ENCODE results near the gene CLTCL1. TPM values are rescaled to one million over a fixed set of nuclear protein-coding genes. Genes with fewer than 3 reads are reported as not detected.

Gene CLTCL1
- polyA plus RNA-seq, 1 donor (not counting 4 experiments of a cell fraction or from before 2014, with no cell fraction given): 12.4 TPM

GRCh38 chr22:19232623-19233022 lies 58.9 kb downstream of the CLTCL1 start:
- Histone ChIP-seq H3K4me3 (ENCODE audit: control insufficient read depth in 2 of 3, extremely low read depth in 1 of 3, insufficient read depth in 2 of 3, low read depth in 1 of 3, low read length in 3 of 3) (no peak overlapping the region), H3K9ac (ENCODE audit: control insufficient read depth, extremely low read depth, insufficient read depth, low read length) (no peak overlapping the region), H3K36me3 (ENCODE audit: control insufficient read depth in 2 of 2, extremely low read depth in 1 of 2, insufficient read depth in 2 of 2, low read length in 2 of 2) (peaks cover 10 to 17% of the 10 kb centered on the region in 2 experiments), H3K4me1 (ENCODE audit: control insufficient read depth, extremely low read depth, insufficient read depth, low read length) (no peaks in the 10 kb centered on the region), H2AFZ (ENCODE audit: control insufficient read depth, low read length) (no peak overlapping the region), H3K9me1 (ENCODE audit: control insufficient read depth, extremely low read depth, insufficient read depth, low read length) (no peaks in the 10 kb centered on the region), H3K4me2 (ENCODE audit: control insufficient read depth, extremely low read depth, insufficient read depth, low read depth, low read length) (no peak overlapping the region), H3K27me3 (ENCODE audit: control insufficient read depth, extremely low read depth, insufficient read depth, low read length) (no peaks in the 10 kb centered on the region), H3K27ac (ENCODE audit: control insufficient read depth, insufficient read depth, low read length) (no peak overlapping the region), H3K9me3 (ENCODE audit: control insufficient read depth, low read depth, low read length) (no peaks in the 10 kb centered on the region), H4K20me1 (ENCODE audit: control insufficient read depth, extremely low read depth, insufficient read depth, low read length) (no peaks in the 10 kb centered on the region), H3K79me2 (ENCODE audit: control insufficient read depth, insufficient read depth, low read length) (no peaks in the 10 kb centered on the region)
- TF ChIP-seq EZH2 (IDR thresholded peaks at IDR 0.05; ENCODE audit: low read length): no peak
- TF ChIP-seq, protein P1, sequence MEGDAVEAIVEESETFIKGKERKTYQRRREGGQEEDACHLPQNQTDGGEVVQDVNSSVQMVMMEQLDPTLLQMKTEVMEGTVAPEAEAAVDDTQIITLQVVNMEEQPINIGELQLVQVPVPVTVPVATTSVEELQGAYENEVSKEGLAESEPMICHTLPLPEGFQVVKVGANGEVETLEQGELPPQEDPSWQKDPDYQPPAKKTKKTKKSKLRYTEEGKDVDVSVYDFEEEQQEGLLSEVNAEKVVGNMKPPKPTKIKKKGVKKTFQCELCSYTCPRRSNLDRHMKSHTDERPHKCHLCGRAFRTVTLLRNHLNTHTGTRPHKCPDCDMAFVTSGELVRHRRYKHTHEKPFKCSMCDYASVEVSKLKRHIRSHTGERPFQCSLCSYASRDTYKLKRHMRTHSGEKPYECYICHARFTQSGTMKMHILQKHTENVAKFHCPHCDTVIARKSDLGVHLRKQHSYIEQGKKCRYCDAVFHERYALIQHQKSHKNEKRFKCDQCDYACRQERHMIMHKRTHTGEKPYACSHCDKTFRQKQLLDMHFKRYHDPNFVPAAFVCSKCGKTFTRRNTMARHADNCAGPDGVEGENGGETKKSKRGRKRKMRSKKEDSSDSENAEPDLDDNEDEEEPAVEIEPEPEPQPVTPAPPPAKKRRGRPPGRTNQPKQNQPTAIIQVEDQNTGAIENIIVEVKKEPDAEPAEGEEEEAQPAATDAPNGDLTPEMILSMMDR (optimal IDR thresholded peaks at IDR 0.05 in 1 of 3, IDR thresholded peaks at IDR 0.05 in 1 of 3, conservative IDR thresholded peaks at IDR 0.05 in 1 of 3; ENCODE audit: extremely low read depth in 1 of 3, insufficient read depth in 2 of 3, low read length in 3 of 3): no peak
- FAIRE-seq (no peak), DNase-seq (ENCODE audit: low read depth, low spot score) (no peak)
- dilution Hi-C loops (cut with MboI; ENCODE audit: extremely low pct_ligation_motif_present, low sequenced_read_pairs): no loop called here

- peaks cover 10 to 17% of the 10 kb centered on the region in 2 experiments for H3K36me3 ChIP-seq (ENCODE audit: control insufficient read depth in 2 of 2, extremely low read depth in 1 of 2, insufficient read depth in 2 of 2, low read length in 2 of 2)
These were observed 59.5 kb downstream of the CLTCL1 start for GRCh38 chr22:19231986-19232385.

More at GRCh38 chr22:19231986-19232385, 59.5 kb downstream of the CLTCL1 start:
- no peak overlapping the region for H3K4me3 ChIP-seq (ENCODE audit: control insufficient read depth in 2 of 3, extremely low read depth in 1 of 3, insufficient read depth in 2 of 3, low read depth in 1 of 3, low read length in 3 of 3)
- TF ChIP-seq EZH2 (IDR thresholded peaks at IDR 0.05; ENCODE audit: low read length): no peak
- TF ChIP-seq, protein P1 (optimal IDR thresholded peaks at IDR 0.05 in 1 of 3, IDR thresholded peaks at IDR 0.05 in 1 of 3, conservative IDR thresholded peaks at IDR 0.05 in 1 of 3; ENCODE audit: extremely low read depth in 1 of 3, insufficient read depth in 2 of 3, low read length in 3 of 3): no peak
- FAIRE-seq (no peak), DNase-seq (ENCODE audit: low read depth, low spot score) (no peak)
- H3K27ac ChIP-seq (ENCODE audit: control insufficient read depth, insufficient read depth, low read length): no peak overlapping the region
- no peaks in the 10 kb centered on the region for H3K9me3 ChIP-seq (ENCODE audit: control insufficient read depth, low read depth, low read length)
- H4K20me1 ChIP-seq (ENCODE audit: control insufficient read depth, extremely low read depth, insufficient read depth, low read length): no peaks in the 10 kb centered on the region
- H3K27me3 ChIP-seq (ENCODE audit: control insufficient read depth, extremely low read depth, insufficient read depth, low read length): no peaks in the 10 kb centered on the region
- no peak overlapping the region for H3K4me2 ChIP-seq (ENCODE audit: control insufficient read depth, extremely low read depth, insufficient read depth, low read depth, low read length)
- H3K79me2 ChIP-seq (ENCODE audit: control insufficient read depth, insufficient read depth, low read length): no peaks in the 10 kb centered on the region
- no peaks in the 10 kb centered on the region for H3K4me1 ChIP-seq (ENCODE audit: control insufficient read depth, extremely low read depth, insufficient read depth, low read length)
- no peak overlapping the region for H3K9ac ChIP-seq (ENCODE audit: control insufficient read depth, extremely low read depth, insufficient read depth, low read length)
- dilution Hi-C loops (cut with MboI; ENCODE audit: extremely low pct_ligation_motif_present, low sequenced_read_pairs): no loop called here
- no peaks in the 10 kb centered on the region for H3K9me1 ChIP-seq (ENCODE audit: control insufficient read depth, extremely low read depth, insufficient read depth, low read length)
- H2AFZ ChIP-seq (ENCODE audit: control insufficient read depth, low read length): no peak overlapping the region
